GM21576 (cell line): ENCODE data around the gene LCNL1.
"Not testable (repeated sequence)": the region's sequence is repeated elsewhere in the genome, so short reads cannot be mapped to it uniquely, and the experiment has no call there.

Experiments
- ATAC-seq: cut with Tn5 transposase; IDR thresholded peaks from one replicate; pipeline ENCODE4 v1.9.1; 2021; ENCODE audit warnings: mild to moderate bottlenecking, moderate library complexity; ENCODE audit not compliant: unreplicated experiment

Gene LCNL1

DNA sequence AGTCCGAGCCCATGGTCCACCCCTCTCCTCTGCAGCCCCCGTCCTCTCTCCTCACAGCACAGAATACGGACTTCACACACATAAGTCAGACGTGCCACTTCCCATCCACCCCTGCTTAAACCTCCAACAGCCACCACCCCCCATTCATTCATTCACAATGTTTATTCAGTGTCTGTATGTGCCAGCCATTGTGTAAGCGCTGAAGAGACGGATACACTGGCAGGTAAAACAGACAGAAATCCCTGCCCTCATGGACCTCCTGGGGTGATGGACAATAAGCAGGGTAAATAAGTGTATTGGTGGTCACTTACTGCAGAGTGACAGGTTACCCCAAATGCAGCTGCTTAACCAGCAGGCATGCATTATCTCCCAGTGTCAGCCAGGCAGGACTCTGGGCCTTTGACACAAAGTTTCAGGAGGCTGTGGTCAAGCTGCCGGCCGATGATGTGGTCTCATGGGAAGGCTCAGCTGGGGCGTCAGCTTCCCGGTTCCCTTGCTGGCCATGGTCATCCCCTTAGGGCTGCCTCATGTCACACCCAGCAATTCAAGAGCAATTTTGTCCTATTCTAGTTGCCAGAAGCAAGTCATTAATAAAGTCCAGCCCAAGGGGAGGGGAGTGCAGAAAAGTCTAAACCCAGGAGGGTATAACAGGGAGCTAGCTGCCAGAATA lies 7.6 kb downstream of the LCNL1 start:
- ATAC-seq = no peak

DNA sequence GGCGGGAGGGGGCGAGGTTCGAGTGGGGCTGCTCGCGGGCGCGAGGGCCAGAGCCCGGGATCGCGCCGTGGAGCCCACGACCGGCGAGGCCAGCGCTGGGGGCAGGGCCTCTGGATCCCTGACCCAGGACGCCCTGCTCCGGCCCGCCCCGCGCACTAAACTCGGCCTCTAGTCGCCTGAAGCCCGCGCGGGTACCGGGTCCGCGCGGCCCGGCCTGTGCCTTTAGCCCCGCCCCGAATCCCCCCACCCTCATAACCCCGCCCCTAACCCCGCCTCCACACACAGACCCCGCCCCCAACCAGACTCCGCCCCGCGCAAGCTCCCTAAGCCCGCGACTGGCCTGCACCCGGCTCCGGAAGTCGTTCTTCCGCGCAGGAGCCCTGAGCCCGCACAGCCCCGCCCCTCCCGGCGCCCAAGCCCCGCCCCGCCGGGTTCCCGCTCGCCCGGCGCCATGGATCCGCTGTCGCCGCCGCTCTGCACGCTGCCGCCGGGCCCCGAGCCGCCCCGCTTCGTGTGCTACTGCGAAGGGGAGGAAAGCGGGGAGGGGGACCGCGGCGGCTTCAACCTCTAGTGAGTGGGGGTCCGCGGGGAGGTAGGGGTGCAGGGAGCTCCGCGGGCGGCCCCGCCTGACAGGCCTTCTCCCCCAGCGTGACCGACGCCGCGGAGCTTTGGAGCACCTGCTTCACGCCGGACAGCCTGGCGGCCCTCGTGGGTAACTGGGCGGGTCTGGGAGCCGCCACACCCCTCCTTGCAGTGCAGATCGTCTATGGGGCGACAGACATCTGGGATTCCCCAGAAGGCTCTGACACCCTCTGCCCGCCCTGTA lies 9.4 kb downstream of the LCNL1 start, which contains the start of gene PAXX:
Gene PAXX, plus strand, starts transcription at position 430 of the 826 bp plus-strand sequence. Its CDS starts 22 bp downstream, at position 452.
- ATAC-seq = peak; percentile 74

DNA sequence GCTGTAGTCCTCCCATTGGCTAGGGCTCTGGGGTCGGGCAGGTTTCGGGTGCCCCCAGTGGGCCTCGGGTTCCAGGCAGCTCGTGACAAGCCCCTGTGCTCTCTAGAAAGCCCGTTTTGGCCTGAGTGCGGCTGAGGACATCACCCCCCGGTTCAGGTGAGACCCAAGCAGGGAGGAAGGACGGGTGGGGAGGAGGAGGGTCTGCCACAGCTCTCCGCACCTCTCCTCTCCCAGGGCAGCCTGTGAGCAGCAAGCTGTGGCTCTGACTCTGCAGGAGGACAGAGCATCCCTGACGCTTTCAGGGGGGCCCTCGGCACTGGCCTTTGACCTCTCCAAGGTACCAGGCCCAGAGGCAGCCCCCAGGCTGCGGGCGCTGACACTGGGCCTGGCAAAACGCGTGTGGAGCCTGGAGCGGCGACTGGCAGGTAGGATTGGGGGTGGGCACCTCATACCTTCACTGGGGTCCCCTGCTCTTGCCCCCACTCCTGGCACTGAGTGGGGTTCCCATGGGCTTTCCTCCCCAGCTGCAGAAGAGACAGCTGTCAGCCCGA lies 10.1 kb downstream of the LCNL1 start:
- ATAC-seq = no peak

DNA sequence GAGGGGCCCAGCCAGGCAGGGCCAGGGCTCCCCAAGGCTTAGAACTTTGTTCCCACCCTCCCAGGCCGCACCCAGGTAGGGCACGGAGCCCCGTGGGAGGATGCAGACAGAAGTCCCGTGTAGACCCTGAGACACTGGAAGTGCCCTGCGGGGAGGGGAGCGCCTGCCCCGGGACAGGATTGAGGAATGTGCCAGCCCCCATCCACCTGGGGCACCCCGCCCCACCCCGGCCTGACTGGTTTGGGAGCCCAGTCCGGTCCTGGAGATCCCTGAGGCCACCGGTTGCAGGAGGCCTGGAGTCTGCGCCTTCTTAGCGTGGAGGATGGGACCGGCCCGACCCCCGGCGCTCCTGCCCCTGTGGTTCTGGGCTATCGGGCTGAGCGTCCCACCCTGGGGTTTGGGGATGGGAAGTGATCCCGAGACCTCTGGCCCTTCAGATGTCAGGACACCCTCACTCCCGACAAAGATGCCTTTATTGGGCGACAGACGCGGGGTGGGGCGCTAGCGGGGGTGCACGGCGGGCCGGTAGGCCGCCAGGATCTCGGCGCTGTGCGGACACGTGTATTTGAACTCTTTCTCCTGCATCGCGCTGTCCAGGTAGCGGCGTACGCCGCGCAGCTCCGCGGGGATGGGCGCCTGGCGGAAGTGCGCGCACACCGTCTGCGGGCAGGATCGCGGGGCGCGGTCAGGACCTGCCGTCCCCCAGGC lies 11.5 kb downstream of the LCNL1 start:
- no peak for ATAC-seq

DNA sequence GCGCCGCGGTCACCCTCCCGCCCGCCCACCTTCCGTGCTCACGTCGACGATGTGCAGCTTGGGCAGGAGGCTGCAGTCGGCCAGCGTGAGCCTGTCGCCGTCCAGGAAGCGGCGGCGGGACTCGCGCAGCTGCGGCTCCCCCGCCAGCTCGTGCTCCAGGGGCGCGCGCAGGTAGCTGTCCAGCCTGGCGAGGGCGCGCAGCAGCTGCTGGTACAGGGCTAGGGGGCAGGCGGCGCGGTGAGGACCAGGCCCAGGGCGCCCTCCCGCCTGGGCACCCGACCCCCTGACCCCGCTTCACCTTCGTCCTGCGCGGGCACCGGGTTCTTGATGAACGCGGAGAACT lies 12.1 kb downstream of the LCNL1 start:
- ATAC-seq = no peak

DNA sequence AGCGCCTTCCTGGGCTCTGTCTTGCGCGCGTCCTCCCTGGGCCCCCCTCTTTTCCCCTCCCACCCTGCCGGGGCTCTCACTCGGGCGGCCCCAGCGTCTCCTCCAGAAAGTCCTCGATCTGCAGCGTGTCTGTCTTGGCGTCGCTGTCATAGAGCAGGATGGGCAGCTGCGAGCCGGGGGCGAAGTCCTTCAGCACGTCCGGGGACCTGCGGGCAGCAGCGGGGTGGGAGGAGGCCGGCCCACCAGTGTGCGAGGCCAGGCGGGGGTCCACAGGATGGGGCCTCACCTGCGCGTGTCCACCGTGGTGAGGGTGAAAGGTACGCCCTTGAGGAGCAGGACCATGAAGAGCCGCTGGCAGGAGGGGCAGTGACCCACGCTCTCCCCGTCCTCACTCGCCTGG lies 12.6 kb downstream of the LCNL1 start:
- no peak for ATAC-seq

DNA sequence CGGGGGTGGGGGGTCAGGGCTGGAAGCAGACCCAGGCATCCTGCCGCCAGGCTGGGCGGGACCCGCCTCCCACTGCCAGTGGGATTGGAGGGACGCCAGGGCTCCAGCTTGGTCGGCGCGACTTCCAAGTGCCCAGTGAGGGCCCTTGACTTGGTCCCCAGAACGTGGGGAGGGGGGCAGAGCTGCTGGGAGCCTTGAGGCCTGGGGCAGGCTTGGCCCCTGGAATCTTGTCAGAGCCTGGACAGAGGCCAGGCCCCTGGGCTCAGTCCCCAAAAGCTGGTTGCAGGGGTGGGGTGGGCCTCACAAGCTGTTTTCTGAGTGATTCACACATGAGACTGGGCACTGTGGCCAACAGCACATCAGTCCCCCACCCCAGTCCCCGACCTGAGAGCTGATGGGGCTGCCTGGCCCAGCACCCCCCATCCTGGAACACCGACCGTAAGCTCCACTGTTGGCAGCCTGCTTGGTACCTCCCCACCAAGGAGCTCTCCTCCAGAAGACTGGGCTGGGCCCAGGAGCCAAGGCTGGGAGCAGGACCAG lies 13.0 kb downstream of the LCNL1 start:
- no peak for ATAC-seq

DNA sequence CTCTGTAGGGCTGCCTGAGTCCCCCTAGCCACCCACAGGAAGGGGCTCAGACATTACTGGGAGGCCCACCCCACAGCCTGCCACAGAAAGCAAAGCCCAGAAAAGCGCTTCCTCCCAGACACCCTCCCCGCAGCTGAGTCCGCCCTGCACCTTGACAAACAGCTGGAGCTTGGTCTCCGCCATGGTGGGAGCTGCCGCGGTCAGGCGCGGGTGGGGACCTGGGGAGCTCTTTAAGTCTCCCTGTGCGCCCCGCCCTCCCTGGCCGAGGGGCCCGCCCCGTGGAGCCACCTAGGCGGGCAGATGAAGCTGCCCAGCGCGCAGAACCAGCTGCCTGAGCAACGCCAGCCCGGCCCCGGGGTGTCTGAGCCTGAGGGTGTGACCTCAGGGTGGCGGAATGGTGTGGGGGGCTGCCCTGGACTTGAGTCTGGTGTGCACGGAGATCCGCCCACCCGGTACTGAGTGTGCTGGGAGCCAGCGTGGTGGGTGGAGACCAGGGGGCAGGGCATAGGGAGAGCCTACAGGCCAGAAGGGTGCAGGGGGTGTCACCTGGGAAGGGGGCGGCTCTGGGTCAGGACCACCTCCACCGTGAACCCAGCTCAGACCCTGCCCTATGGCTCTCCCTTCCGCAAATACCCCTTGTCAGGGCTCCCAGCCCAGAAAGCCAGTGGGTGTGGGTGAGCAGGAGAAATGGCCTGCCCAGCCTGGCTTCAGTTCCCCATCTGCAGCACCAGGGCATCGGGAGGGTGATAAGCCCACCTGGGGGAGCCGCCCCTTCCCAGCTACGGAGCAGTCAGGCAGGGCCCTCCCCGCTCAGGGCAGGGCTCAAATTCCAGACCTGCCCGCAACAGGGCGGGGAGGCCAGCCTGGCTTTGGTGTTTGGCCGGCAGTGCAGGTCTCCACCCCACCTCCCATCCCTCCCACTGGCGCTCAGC lies 13.8 kb downstream of the LCNL1 start, which contains the start of gene CLIC3:
Gene CLIC3, minus strand, starts transcription at position 208 of the 932 bp plus-strand sequence. Its CDS starts 25 bp downstream, at position 183.
- ATAC-seq = no peak

DNA sequence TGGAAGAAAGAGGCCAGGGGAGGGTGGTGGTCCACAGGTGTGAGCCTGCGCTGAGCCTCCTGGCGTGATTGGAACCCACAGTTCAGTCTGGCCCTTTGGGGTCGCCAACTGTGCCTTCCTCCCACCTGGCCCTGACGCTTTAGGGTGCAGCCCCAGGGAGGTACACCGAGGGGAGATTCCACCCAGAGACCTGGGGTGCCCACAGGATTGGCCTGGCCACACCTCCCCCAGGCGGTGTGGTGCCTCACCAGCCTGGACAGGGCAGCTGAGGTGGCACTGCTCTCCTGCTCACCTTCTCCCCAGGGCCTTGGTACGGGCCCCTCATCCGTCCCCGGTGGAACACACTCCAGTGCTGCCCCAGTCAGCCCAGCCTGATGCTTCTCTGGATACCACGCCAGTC lies 14.6 kb downstream of the LCNL1 start:
- ATAC-seq = no peak

DNA sequence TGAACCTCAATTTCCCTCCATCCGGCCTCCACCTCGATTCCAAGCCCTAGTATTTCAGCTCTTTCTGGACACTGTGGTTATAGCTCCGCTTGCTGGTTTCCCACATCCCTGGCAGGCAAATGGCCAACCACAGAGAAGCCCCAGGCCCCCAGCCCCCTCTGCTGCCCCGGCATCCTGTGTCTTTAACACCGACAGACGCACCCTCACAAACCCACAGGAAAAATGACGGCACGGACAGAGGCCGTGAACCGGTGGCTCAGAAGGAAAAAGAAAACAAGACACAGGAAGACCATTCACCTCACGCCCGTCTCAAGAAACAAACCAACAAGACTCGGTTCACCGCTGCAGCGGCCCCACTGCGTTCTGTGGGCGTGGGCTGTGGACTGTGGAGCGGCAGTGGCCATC lies 15.0 kb downstream of the LCNL1 start:
- no peak for ATAC-seq

DNA sequence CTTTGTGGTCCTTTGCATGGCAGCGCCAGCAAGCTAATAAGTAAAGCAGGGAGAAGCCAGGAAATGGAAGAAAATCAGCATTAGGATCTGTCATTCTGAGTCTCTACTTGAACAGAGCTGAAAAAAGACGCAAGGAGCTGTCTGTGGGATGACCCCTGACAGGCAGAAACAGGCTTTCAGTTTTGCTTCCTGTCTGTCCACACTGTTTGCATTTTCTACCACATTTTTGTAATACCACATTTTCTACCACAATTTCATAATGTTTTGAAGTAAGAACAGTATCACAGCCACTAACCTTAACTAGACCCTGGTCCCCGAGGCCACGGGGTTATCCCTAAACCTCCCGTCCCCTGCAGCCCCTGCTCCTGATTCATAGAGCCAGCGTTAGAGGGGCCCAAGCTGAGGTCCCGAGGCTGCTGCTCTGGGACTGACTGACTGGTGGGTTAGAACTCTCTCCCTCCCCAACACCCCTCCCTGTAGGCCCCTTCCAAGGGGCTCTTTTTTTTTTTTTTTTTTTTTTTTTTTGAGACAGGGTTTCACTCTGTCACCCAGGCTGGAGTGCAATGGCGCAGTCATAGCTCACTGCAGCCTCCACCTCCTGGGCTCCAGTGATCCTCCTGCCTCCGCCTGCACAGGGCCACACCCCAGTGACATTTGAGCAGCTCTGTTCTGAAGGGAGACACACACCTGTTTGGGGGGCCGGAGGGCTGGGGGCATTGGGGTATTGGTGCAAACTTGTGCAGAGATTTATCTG lies 17.6 kb downstream of the LCNL1 start:
- peak; percentile 60 for ATAC-seq

DNA sequence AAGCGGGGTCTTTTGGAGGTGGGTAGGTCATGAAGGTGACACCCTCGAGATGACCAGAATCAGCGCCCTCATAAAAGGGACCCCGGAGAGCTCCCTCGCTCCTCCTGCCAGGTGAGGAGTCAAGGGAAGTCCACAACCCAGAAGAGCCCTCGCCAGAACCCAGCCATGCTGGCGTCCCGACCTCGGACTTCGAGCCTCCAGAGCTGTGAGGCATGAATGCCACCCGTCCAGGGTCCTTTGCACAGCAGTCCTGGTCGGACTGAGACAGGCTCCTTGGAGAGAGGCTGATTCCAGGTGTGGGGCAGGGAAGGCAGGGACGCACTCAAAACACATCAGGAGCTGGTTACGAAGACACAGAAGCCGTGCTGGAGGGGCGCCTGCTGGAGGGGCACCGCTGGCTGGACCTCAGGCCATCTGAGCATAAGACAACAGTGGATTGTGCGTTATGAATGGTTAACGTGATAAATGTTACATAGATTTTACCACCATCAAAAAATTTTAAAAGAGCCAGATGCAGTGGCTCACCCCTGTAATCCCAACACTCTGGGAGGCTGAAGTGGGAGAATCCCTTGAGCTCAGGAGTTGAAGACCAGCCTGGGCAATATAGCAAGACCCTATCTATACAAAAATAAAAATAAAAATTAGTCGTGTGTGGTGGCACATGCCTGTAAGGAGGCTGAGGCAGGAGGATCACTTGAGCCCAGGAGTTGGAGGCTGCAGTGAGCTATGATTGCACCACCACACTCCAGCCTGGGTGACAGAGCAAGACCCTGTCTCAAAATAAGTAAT lies 19.3 kb downstream of the LCNL1 start:
- ATAC-seq = no peak

DNA sequence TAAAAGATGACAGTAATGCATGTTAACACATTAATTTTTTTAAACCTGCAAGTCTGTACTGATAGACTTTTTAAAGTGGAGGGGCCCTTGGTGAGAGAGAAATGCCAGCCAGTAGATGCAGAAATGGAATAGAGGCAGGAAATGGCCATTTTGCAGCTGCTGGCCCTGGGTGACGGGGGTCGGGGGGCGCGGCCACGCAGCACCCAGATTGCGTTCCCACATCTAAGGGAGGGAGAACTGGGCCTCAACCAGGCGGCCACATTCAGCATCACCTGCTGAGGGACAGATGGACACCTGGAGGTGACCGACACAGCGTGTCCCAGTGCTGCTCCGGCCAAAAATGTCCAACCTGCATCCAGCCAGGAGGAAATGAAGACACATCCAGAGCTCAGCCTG lies 19.9 kb downstream of the LCNL1 start:
- no peak for ATAC-seq

DNA sequence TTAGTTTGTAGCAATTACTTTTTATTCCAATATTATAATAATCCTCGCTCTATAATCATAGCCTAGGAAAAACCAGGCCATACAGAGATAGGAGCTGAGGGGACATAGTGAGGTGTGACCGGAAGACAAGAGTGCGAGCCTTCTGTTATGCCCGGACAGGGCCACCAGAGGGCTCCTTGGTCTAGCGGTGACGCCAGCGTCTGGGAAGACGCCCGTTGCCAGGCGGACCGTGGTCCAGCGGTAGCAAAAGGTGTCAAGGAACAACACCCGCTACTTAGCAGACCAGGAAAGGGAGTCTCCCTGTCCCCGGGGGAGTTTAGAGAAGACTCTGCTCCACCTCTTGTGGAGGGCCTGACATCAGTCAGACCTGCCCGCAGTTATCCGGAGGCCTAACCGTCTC lies 21.5 kb downstream of the LCNL1 start:
- not testable (repeated sequence) for ATAC-seq

DNA sequence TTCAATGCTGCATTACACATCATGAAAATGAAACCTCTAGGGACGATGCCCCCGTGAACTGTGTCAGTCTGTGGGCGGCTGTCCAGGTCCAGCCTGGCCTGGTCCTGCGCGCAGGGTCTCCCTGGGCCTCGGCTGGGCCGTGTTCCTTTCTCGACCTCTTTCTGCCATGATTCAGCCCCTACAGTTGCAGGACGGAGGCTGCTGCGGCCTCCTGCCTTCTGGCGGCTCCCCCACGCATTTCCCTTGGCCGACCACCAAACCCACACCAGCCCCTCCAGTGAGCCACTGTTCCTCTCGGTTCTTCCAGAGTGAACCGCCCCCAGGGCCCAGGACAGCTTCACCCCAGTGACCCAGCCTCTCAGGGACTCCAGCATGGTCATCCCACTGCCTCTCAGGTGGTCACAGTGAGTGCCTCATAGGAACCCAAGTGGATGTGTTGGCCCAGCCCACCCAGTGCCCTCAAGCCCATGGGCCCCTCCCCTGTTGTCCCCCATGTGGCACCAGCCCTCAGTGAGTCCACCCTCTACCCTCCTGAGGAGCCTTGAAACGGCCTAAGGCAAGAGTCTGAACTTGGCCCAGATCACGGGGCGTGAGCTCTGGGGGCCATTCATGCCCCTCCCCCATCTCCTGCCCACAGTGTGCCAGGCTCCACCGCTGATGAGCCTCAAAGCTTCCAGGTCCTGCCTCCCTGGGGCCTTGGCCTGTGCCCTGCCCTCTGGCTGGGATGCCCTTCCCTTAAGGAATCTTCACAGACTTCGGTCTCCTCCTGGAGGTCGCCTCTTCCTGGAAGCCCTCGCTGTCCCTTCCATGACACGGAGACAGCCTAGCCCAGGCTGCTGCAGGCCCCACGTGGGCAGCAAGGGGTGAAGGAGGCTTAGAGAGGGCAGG lies 23.6 kb downstream of the LCNL1 start:
- ATAC-seq = no peak

DNA sequence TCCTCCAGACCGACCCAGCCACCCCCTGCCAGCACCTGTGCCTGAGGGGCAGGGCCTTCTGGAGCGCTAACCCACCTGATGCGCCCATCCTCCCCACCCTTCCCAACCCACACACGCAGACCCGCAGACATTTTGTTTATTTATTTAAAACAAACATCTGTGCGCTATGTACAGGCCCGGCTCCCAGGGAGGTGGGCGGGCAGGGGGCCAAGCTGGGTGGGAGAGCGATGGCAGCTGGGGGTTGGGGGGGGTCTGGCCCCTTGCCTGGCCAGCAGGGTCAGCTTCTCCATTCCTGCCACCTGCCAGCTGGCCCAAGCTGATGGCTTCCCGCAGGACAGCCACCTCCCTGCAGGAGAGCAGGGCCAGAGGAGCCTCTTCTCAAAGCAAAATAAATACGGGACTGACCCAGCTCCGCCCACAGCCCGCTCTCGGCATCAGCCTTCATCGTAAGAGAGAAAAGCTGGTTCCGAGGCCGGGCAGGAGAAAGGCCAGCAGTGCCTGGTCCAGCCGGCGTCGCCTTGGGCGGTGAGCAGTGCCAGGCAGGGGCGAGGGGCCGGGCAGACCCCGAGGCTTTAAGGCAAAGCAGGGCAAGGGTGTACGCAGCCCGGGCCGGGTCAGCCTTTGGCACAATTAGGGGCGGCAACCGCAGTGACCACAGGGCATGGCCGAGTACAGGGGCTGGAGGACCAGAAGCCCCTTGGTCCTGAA lies 24.5 kb downstream of the LCNL1 start:
- ATAC-seq = no peak

DNA sequence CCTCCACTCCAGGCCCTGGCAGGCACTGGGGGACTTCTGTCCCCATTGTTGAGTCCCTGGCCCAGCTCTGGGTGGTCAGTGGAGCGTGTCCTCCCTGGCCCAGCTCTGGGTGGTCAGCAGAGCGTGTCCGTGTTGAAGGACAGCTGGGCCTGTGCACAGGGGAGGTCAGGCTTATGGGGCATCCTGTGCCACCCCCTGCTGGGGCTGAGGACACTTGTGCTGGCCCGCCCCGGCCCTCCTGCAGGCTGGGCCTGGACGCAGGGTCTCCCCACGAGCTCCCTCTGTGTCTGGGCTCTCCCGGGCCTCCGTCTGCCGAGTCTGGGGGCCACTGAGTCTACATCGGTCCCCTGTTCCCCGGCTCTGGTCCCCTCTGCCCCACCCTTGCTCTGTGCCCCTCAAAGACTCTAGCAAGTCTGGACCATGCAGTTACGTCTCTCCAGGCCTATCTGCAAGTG lies 25.1 kb downstream of the LCNL1 start:
- ATAC-seq = no peak
